Measurements from ENCODE around the gene HSPG2.

Gene HSPG2

GRCh38 chr1:21880619-21880970 lies 56.5 kb downstream of the HSPG2 start:
- no peak for DNase-seq

GRCh38 chr1:21879928-21880618 lies 57.0 kb downstream of the HSPG2 start:
- no peak for DNase-seq

GRCh38 chr1:21878840-21879478 lies 58.2 kb downstream of the HSPG2 start:
- DNase-seq, result no peak

GRCh38 chr1:21878009-21878773 lies 58.9 kb downstream of the HSPG2 start:
- no peak for DNase-seq

GRCh38 chr1:21876267-21876666 lies 60.8 kb downstream of the HSPG2 start:
- no peak for DNase-seq

- no peak for DNase-seq
Measured at GRCh38 chr1:21875621-21876063, 61.5 kb downstream of the HSPG2 start.

GRCh38 chr1:21874778-21875547 lies 62.1 kb downstream of the HSPG2 start:
- DNase-seq, result no peak

- DNase-seq, result no peak
Measured at GRCh38 chr1:21874328-21874727, 62.8 kb downstream of the HSPG2 start.

GRCh38 chr1:21873761-21874160 lies 63.3 kb downstream of the HSPG2 start:
- DNase-seq, result no peak

- DNase-seq, result no peak
Measured at GRCh38 chr1:21873174-21873573, 63.9 kb downstream of the HSPG2 start.

- DNase-seq, result no peak
Measured at GRCh38 chr1:21872445-21873079, 64.5 kb downstream of the HSPG2 start.

GRCh38 chr1:21871943-21872342 lies 65.2 kb downstream of the HSPG2 start:
- DNase-seq, result no peak

GRCh38 chr1:21870611-21871010 lies 66.5 kb downstream of the HSPG2 start:
- DNase-seq, result no peak

GRCh38 chr1:21869620-21870121 lies 67.4 kb downstream of the HSPG2 start:
- DNase-seq, result no peak

- DNase-seq, result no peak
Measured at GRCh38 chr1:21868941-21869454, 68.1 kb downstream of the HSPG2 start.

GRCh38 chr1:21868482-21868881 lies 68.6 kb downstream of the HSPG2 start:
- DNase-seq, result no peak

- DNase-seq, result no peak
Measured at GRCh38 chr1:21867451-21867996, 69.6 kb downstream of the HSPG2 start.

- DNase-seq, result no peak
Measured at GRCh38 chr1:21866707-21867043, 70.4 kb downstream of the HSPG2 start.

GRCh38 chr1:21865943-21866706 lies 71.0 kb downstream of the HSPG2 start:
- DNase-seq, result no peak

- no peak for DNase-seq
Measured at GRCh38 chr1:21865609-21865942, 71.5 kb downstream of the HSPG2 start.

- DNase-seq, result no peak
Measured at GRCh38 chr1:21864730-21865129, 72.4 kb downstream of the HSPG2 start.
